Esophagus (tissue), 2 donors: Measurements from ENCODE around the gene SEPTIN1. TPM values are rescaled to one million over a fixed set of nuclear protein-coding genes. Genes with fewer than 3 reads are reported as not detected.

Source experiments
- H3K27ac ChIP-seq, 2 donors: one replicate each; pipeline ENCODE4 v1.5.1; 2013; ENCODE audit warnings: low read depth in 2 of 2, mild to moderate bottlenecking in 2 of 2, inconsistent platforms in 1 of 2, low read length in 1 of 2, moderate library complexity in 1 of 2
- H3K27me3 ChIP-seq, 2 donors: one replicate each; pipeline ENCODE4 v1.6.1; 2013; ENCODE audit warnings: low read length in 2 of 2, control low read depth in 1 of 2, mild to moderate bottlenecking in 1 of 2; ENCODE audit not compliant: insufficient read depth in 2 of 2, control insufficient read depth in 1 of 2
- H3K36me3 ChIP-seq, 2 donors: one replicate each; pipeline ENCODE4 v1.6.1; 2013; ENCODE audit warnings: low read length in 1 of 2; ENCODE audit not compliant: control insufficient read depth in 2 of 2, insufficient read depth in 2 of 2
- H3K4me1 ChIP-seq, 2 donors: one replicate each; pipeline ENCODE4 v1.6.1; 2013; ENCODE audit warnings: low read length in 1 of 2; ENCODE audit not compliant: control insufficient read depth in 2 of 2, insufficient read depth in 2 of 2
- H3K4me3 ChIP-seq, 2 donors: one replicate each; pipeline ENCODE4 v1.5.1; 2013; ENCODE audit warnings: low read length in 2 of 2, mild to moderate bottlenecking in 2 of 2, low read depth in 1 of 2, moderate library complexity in 1 of 2
- H3K9me3 ChIP-seq, 2 donors: one replicate each; pipeline ENCODE4 v1.6.1; 2013; ENCODE audit warnings: mild to moderate bottlenecking in 2 of 2, low read depth in 1 of 2, low read length in 1 of 2, moderate library complexity in 1 of 2; ENCODE audit not compliant: control insufficient read depth in 2 of 2, insufficient read depth in 1 of 2
- WGBS, 2 donors: extraction: QIAGEN DNeasy Blood & Tissue Kit; methylation state at CpG; one replicate each; pipeline ENCODE4 v1.1.7; 2013; 5-methylcytosine and 5-hydroxymethylcytosine counted together
- polyA plus RNA-seq, 2 donors: library from polyadenylated mRNA; stranded (reverse); fragments of 200-250 nt; gene quantifications; one replicate each; pipeline ENCODE4 v1.2.3, GENCODE V29; 2013
- donor health status: healthy with polysubstance abuse.
- donor health status: Bipolar disorder and iron deficiency.

Gene SEPTIN1
- polyA plus RNA-seq, 2 donors = 3.5 to 6.8 TPM

DNA sequence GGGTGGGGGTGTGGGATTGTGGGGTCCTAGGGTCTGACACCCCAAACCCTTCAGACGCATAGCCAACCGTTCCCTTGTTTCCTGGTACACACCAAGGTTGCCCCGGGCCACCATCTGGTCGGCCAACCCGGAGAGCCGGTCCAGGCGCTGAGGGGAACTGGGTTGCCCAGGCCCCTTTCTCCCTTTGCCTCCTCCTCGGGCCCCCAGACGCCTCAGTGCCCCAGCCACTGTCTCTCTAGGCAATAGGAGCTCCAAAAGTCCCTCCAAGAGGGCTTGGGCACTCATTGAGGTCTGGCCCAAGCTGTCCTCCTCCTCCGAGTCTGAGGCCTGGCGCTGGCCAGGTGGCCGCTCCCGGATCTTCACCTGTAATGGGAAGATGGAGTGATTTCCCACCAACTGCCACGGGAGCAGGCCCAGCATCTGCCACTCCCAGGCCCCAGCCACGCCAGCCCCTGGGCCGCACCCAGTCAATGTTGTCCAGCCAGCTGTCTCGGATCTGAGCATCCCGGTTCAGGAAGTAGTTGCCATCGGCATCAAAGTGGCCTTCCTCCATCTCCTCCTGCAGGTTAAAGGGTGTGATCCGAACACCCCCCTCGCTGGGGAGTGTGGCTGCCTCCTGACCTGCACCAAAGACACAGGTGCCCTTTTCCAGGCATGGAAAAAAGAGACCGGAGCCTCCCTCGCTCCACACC lies 28.8 kb downstream of the SEPTIN1 start:
- 81 to 82% methylated on average over 22 to 23 of the region's 23 CpGs for WGBS, 2 donors
- peak overlapping the region; percentile 26 to 98 for H3K27ac ChIP-seq
- peak overlapping the region in 1 of 2 donors; percentile 95 for H3K4me3 ChIP-seq
- H3K27me3 ChIP-seq = no peaks in the 10 kb centered on the region
- peaks cover 6 to 29% of the 10 kb centered on the region in 2 donors for H3K4me1 ChIP-seq
- peaks cover 12 to 38% of the 10 kb centered on the region in 2 donors for H3K36me3 ChIP-seq
- H3K9me3 ChIP-seq = no peaks in the 10 kb centered on the region

DNA sequence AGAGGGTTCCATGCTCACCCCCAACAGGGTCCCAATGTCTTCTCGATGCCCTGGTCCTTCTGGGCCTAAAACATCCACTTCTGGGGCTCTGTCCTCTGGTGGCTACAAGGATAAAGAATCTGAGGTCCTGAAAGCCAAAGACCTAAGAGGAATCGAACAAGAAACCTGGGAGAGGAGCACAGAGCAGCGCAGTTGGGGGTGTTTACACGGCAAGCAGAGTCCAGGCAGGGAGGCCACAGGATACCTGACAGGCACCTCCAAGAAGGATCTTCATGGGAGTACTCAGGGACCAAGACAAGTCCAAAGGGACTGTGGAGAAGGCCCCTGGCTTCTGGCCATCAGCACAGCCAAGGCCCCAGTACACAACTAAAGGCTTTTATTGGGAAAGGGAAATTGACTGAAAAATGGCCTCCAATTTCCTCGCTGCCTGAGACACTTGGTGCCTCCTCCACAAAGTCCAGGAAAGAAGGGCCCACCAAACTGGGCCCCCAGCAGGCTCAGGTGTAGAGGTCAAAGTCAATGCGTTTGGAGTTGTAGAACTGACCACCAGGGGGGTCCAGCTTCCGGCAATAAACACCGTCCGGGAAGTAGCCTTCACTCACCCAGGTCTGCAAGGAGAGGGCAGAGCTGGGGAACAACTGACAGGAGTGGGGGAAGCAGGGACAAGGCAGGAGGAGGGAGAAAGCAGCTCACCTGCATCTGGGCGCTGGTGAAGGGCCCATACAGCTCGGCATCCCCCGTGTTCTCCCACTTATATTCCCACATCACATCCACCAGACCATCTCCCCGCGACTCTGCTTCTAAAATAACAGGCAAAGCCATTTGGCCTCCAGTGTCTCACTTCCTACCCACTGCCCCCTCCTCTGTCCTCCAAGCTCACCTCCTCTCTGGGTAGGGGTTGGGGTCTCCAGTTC lies 29.6 kb downstream of the SEPTIN1 start:
- Histone ChIP-seq H3K27me3 (no peaks in the 10 kb centered on the region), H3K9me3 (no peaks in the 10 kb centered on the region), H3K27ac (peak overlapping the region; percentile 63 to 76), H3K36me3 (peaks cover 7 to 29% of the 10 kb centered on the region in 2 donors), H3K4me1 (peaks cover 6 to 29% of the 10 kb centered on the region in 2 donors), H3K4me3 (no peak overlapping the region)
- WGBS, 2 donors = 82 to 83% methylated on average over 14 of the region's 14 CpGs

DNA sequence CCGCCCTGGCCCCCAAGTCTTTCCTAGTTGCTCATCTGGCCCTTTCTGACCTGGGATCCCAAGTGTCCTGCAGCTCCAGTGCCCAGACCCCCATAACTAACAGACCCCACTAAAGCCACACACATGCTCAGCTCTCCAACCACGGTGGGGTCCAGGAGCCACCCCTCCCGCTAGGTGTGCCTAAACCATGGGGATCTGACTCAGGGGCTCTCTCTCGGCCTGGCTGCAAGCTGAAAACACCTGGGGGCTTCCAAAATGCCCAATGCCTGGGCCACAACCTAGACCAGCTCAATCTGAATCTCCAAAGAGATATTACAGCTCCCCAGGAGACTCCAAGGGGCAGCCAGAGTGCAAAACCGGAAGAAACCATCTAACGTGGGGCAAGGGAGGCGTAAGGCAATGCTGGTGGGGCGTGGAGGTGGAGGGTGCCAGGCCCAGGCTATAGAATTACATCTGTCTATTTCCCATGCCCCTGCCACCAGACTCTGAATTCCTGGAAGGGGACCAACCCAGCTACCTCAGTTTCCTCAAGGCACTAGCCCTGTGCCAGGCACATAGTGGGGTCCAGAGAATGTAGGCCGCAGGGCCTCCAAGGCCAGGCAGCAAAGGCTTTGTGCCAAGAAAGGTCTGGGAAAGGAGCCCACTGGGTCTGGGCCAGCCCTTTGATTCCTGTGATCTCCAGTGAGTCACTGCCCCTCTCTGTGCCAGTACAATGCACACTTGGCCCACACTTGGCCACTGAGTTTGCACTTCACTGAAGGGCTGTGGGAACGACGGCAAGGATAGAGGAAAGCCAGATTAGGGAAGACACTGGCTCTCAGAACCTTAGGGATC lies 30.6 kb downstream of the SEPTIN1 start:
- 45 to 54% methylated on average over 11 of the region's 11 CpGs for WGBS, 2 donors
- Histone ChIP-seq H3K27ac (peak overlapping the region; percentile 63 to 76), H3K4me1 (peaks cover 6 to 29% of the 10 kb centered on the region in 2 donors), H3K27me3 (no peaks in the 10 kb centered on the region), H3K36me3 (peaks cover 7 to 25% of the 10 kb centered on the region in 2 donors), H3K4me3 (no peak overlapping the region), H3K9me3 (no peaks in the 10 kb centered on the region)

DNA sequence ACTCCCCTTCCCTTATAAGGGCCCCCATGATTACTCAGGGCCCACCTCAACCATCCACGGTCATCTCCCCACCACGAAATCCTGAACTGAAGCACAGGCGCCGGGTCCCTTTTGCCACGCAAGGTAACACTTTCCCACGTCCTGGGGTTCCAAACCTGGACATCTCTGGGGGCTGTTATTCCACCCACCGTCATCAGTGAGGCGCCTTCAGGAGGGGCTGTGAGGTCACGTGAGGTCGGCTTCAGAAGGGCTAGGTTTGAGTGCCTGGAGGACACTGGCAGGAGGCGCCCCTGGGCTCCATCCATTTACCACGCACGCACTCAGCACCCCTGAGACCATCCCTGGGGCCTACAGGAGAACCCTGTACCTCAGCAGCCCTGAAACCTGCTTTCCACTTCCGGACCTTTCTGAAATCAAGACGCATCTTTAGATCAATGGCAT lies 31.3 kb downstream of the SEPTIN1 start:
- peaks cover 6 to 22% of the 10 kb centered on the region in 2 donors for H3K4me1 ChIP-seq
- WGBS, 2 donors = 88 to 89% methylated on average over 15 of the region's 15 CpGs
- peaks cover 7 to 25% of the 10 kb centered on the region in 2 donors for H3K36me3 ChIP-seq
- H3K27me3 ChIP-seq = no peaks in the 10 kb centered on the region
- H3K9me3 ChIP-seq = no peaks in the 10 kb centered on the region
- H3K27ac ChIP-seq = no peak overlapping the region
- no peak overlapping the region for H3K4me3 ChIP-seq

DNA sequence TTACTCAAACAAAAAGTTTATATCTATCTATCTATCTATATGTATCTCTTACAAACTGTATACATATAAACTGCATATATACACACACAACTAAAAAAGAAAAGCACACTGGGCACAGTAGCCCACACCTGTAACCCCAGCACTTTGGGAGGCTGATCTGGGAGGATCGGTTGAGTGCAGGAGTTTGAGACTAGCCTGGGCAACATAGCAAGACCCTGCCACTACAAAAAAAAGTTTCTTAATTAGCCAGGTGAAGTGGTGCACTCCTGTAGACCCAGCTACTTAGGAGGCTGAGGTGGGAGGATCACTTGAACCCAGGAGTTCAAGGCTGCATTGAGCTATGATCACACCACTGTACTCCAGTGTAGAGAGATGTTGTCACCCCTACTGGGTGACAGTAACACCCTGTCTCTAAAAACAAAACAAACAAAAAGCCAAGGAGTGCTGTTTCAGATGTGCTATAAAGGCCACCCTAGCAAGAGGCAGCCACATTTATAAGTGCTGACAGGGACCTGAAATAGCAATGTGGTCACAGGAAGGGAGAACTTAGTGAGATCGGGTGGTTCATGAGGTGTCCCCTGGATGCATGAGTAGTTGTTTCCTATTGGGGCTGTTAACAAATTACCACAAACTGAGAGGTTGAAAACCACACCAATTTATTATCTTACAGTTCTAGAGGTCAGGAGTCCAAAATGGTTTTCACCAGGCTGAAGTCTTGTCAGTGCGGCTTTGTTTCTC lies 32.1 kb downstream of the SEPTIN1 start:
- no peak overlapping the region for H3K4me3 ChIP-seq
- 71 to 80% methylated on average over 3 of the region's 3 CpGs for WGBS, 2 donors
- H3K27ac ChIP-seq = no peak overlapping the region
- peaks cover 7 to 25% of the 10 kb centered on the region in 2 donors for H3K36me3 ChIP-seq
- H3K27me3 ChIP-seq = no peaks in the 10 kb centered on the region
- peaks cover 6 to 19% of the 10 kb centered on the region in 2 donors for H3K4me1 ChIP-seq
- H3K9me3 ChIP-seq = no peaks in the 10 kb centered on the region

DNA sequence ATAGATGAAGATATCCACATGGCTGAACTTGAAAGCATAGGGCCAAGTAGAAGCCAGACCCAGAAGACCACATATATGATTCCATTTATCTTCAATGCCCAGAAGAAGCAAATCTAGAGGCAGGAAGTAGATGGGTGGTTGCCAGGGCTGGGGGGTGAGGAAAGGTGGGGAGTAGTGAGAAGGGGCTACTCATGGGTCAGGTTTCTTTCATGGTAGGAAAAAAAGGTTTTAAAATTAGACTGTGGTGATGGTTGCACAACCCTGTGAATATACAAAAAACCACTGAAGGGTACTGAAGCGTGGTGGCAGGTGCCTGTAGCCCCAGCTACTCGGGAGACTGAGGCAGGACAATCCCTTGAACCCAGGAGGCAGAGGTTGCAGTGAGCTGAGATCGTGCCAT lies 32.7 kb downstream of the SEPTIN1 start:
- H3K27me3 ChIP-seq = no peaks in the 10 kb centered on the region
- no peak overlapping the region for H3K27ac ChIP-seq
- 81 to 87% methylated on average over 3 of the region's 3 CpGs for WGBS, 2 donors
- no peaks in the 10 kb centered on the region for H3K9me3 ChIP-seq
- peaks cover 7 to 25% of the 10 kb centered on the region in 2 donors for H3K36me3 ChIP-seq
- no peak overlapping the region for H3K4me3 ChIP-seq
- H3K4me1 ChIP-seq = peaks cover 6 to 19% of the 10 kb centered on the region in 2 donors

DNA sequence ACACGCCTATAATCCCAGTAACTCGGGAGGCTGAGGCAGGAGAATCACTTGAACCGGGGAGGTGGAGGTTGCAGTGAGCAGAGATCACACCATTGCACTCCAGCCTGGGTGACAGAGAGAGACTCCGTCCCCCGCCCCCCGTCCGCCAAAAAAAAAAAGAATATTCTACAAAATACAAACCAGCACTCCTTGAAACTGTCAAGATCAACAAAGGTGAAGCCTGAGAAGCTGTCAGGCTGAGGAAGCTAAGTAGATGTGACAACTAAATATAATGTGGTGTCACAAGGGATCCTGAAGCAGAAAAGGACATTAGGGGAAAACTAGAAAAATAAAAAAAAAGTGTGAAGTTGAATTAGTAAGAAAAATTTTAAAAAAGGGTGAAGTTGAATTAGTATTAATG lies 33.4 kb downstream of the SEPTIN1 start:
- 95 to 96% methylated on average over 7 of the region's 7 CpGs for WGBS, 2 donors
- no peaks in the 10 kb centered on the region for H3K9me3 ChIP-seq
- no peak overlapping the region for H3K4me3 ChIP-seq
- no peak overlapping the region for H3K27ac ChIP-seq
- H3K27me3 ChIP-seq = no peaks in the 10 kb centered on the region
- H3K4me1 ChIP-seq = peaks cover 6 to 16% of the 10 kb centered on the region in 2 donors
- peaks cover 7 to 25% of the 10 kb centered on the region in 2 donors for H3K36me3 ChIP-seq

DNA sequence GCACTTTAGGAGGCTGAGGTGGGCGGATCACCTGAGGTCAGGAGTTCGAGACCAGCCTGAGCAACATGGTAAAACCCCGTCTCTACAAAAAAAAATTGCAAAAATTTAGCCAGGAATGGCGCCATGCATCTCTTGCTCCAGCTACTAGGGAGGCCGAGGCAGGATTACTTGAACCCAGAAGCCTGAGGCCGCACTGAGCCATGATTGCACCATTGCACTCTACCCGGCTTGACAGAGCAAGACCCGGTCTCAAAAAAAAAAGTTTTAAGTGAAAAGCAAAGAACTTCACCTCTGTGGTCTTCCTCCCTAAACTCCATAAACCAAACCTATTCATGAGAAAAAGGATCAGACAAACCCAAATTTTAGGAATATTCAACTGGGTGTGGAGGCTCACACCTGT lies 34.2 kb downstream of the SEPTIN1 start:
- no peaks in the 10 kb centered on the region for H3K27me3 ChIP-seq
- peaks cover 6 to 21% of the 10 kb centered on the region in 2 donors for H3K36me3 ChIP-seq
- 93 to 95% methylated on average over 8 of the region's 8 CpGs for WGBS, 2 donors
- no peak overlapping the region for H3K27ac ChIP-seq
- no peak overlapping the region for H3K4me3 ChIP-seq
- peaks cover 6 to 12% of the 10 kb centered on the region in 2 donors for H3K4me1 ChIP-seq
- no peaks in the 10 kb centered on the region for H3K9me3 ChIP-seq
